ENCODE results near the gene ANKS6. TPM values are rescaled to one million over a fixed set of nuclear protein-coding genes. Genes with fewer than 3 reads are reported as not detected.
A peak's percentile ranks its signal among the peaks of the same experiment; 100 is the strongest.

Gene ANKS6
- total and polyA plus RNA-seq, 2 of the 8 experiments (the other 6 are each of a cell fraction or from before 2014, with no cell fraction given): 34.1 to 56.3 TPM

DNA sequence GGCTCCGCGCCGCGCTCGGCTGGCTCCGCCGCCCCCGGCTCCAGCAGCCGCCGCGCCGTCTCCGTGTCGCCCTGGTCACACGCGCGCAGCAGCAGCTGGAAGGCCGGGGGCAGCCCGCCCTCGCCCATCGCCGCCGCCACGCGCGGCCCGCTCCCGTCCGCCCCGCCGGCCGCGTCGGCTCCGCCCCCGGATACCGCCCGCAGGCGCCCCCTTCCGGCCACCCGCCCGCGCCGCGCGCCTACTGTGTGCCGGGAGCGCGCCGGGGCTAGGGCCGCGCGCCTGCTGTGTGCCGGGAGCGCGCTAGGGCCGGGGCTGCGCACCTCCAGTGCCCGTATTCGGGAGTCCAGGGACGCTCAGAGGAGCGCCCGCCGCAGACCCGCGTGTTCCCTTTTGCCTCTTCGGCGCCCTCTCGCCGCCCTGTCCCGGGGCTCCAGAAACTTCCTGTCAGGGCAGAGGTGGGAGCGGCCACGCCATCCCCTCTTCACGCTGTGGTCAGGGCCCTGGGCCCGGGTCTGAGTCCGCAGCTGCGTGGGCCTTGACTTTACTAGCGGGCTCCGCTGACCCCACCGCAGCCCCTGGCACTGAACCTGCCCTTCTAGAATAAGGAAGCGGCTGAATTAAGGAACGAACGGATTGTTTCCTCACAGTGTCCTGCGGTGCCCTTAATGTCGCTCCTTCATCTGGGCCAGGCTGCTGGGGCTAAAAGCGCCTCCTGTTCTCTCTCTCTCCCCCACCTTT, at the start of gene ANKS6 (continued):
- TF ChIP-seq NRF1 (IDR thresholded peaks at IDR 0.05; ENCODE audit: low read depth, low read length) (peak; percentile 10; the same call in 1 of the 2 replicates), RAD21 (IDR thresholded peaks at IDR 0.05 in 1 of 2, conservative IDR thresholded peaks at IDR 0.05 in 1 of 2; ENCODE audit: low read depth in 2 of 2, low read length in 2 of 2) (peak in 1 of 2 experiments; percentile 16; a peak in 1 of 4 replicates), TCF12 (IDR thresholded peaks at IDR 0.05; ENCODE audit: low read depth, low read length) (no peak), CBX5 (IDR thresholded peaks at IDR 0.05; ENCODE audit: low read depth, low read length) (no peak), KDM4A (IDR thresholded peaks at IDR 0.05; ENCODE audit: low read depth, low read length, severe bottlenecking) (peak; percentile 50), SIX5 (IDR thresholded peaks at IDR 0.05; ENCODE audit: low read depth, low read length) (no peak), YY1 (IDR thresholded peaks at IDR 0.05; ENCODE audit: low read depth, low read length) (no peak), EGR1 (IDR thresholded peaks at IDR 0.05; ENCODE audit: borderline replicate concordance, low read depth, low read length) (peak; percentile 85), SIN3A (conservative IDR thresholded peaks at IDR 0.05 in 1 of 2, IDR thresholded peaks at IDR 0.05 in 1 of 2; ENCODE audit: low read depth in 1 of 2, low read length in 2 of 2) (no peak; a peak in 1 of 4 replicates), ASH2L (IDR thresholded peaks at IDR 0.05; ENCODE audit: low read length) (peak; percentile 69), TAF7 (optimal IDR thresholded peaks at IDR 0.05; ENCODE audit: borderline replicate concordance, low read depth, low read length) (no peak), ZNF274 (IDR thresholded peaks at IDR 0.05; ENCODE audit: borderline replicate concordance, extremely low read depth, low read length) (no peak), HDAC2 (IDR thresholded peaks at IDR 0.05; ENCODE audit: borderline replicate concordance in 1 of 2, low read depth in 2 of 2, low read length in 2 of 2) (no peak), POLR2A (IDR thresholded peaks at IDR 0.05; ENCODE audit: control extremely low read depth in 1 of 2, low read depth in 2 of 2, low read length in 2 of 2) (peak in 1 of 2 experiments; percentile 59; a peak in 2 of 3 replicates), SP1 (IDR thresholded peaks at IDR 0.05; ENCODE audit: low read depth, low read length) (no peak)
- TF ChIP-seq, protein P1, sequence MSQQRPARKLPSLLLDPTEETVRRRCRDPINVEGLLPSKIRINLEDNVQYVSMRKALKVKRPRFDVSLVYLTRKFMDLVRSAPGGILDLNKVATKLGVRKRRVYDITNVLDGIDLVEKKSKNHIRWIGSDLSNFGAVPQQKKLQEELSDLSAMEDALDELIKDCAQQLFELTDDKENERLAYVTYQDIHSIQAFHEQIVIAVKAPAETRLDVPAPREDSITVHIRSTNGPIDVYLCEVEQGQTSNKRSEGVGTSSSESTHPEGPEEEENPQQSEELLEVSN (IDR thresholded peaks at IDR 0.05): peak; percentile 66; the same call in 1 of the 2 replicates
- TF ChIP-seq, protein P2, sequence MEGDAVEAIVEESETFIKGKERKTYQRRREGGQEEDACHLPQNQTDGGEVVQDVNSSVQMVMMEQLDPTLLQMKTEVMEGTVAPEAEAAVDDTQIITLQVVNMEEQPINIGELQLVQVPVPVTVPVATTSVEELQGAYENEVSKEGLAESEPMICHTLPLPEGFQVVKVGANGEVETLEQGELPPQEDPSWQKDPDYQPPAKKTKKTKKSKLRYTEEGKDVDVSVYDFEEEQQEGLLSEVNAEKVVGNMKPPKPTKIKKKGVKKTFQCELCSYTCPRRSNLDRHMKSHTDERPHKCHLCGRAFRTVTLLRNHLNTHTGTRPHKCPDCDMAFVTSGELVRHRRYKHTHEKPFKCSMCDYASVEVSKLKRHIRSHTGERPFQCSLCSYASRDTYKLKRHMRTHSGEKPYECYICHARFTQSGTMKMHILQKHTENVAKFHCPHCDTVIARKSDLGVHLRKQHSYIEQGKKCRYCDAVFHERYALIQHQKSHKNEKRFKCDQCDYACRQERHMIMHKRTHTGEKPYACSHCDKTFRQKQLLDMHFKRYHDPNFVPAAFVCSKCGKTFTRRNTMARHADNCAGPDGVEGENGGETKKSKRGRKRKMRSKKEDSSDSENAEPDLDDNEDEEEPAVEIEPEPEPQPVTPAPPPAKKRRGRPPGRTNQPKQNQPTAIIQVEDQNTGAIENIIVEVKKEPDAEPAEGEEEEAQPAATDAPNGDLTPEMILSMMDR (IDR thresholded peaks at IDR 0.05; ENCODE audit: control extremely low read depth in 1 of 3, insufficient read depth in 1 of 3, low read depth in 1 of 3, low read length in 3 of 3): peak; percentile 56 to 67 (median 59)

Data from H1 (cell line).